Mesenchymal stem cell (in vitro differentiated cells and primary cell): ENCODE measurements around the gene DPYD.

ENCODE experiments used
- DNase-seq: peaks from one replicate; pipeline ENCODE4 v3.0.0-alpha.2; 2013
- H2AFZ ChIP-seq: one replicate; pipeline ENCODE4 v1.6.1; 2013; ENCODE audit warnings: low read depth, mild to moderate bottlenecking, control low read depth, inconsistent platforms, low read length, moderate library complexity
- H2AK5ac ChIP-seq: 2 replicates; pipeline ENCODE4 v1.6.1; 2013; ENCODE audit warnings: low read length, moderate library complexity, mild to moderate bottlenecking, inconsistent platforms; ENCODE audit not compliant: severe bottlenecking
- H2BK120ac ChIP-seq: one replicate; pipeline ENCODE4 v1.6.1; 2013; ENCODE audit warnings: low read depth, mild to moderate bottlenecking, inconsistent platforms, low read length, moderate library complexity
- H2BK12ac ChIP-seq, 2 experiments: one replicate each; pipeline ENCODE4 v1.6.1; 2013; ENCODE audit warnings: inconsistent platforms in 2 of 2, low read length in 2 of 2, mild to moderate bottlenecking in 2 of 2, moderate library complexity in 2 of 2, control low read depth in 1 of 2
- H2BK15ac ChIP-seq: one replicate; pipeline ENCODE4 v1.6.1; 2013; ENCODE audit warnings: mild to moderate bottlenecking, low read depth, inconsistent platforms; ENCODE audit not compliant: poor library complexity, severe bottlenecking
- H2BK5ac ChIP-seq: 2 replicates; pipeline ENCODE4 v1.6.1; 2013; ENCODE audit warnings: low read depth, mild to moderate bottlenecking, low read length, control low read depth, inconsistent platforms; ENCODE audit not compliant: poor library complexity, severe bottlenecking
- H3K14ac ChIP-seq, 2 experiments: one replicate each; pipeline ENCODE4 v1.6.1; 2013; ENCODE audit warnings: inconsistent platforms in 2 of 2, low read length in 2 of 2, control low read depth in 1 of 2, mild to moderate bottlenecking in 1 of 2, moderate library complexity in 1 of 2
- H3K18ac ChIP-seq, 2 experiments: one replicate each; pipeline ENCODE4 v1.6.1; 2013; ENCODE audit warnings: inconsistent platforms in 2 of 2, low read length in 2 of 2, control low read depth in 1 of 2, low read depth in 1 of 2, mild to moderate bottlenecking in 1 of 2
- H3K23ac ChIP-seq, 2 experiments: one replicate each; pipeline ENCODE4 v1.6.1; 2013; ENCODE audit warnings: inconsistent platforms in 2 of 2, low read length in 2 of 2, mild to moderate bottlenecking in 2 of 2, moderate library complexity in 2 of 2, control low read depth in 1 of 2
- H3K27ac ChIP-seq: 2 replicates; pipeline ENCODE4 v1.5.1; 2013; ENCODE audit warnings: mild to moderate bottlenecking, moderate library complexity, low read length, control low read depth, inconsistent platforms; ENCODE audit not compliant: poor library complexity, severe bottlenecking
- H3K27me3 ChIP-seq, 2 experiments: 2 replicates each; pipeline versions ENCODE4 v1.6.1 to v1.7.0; 2013; ENCODE audit warnings: low read length in 2 of 2, mild to moderate bottlenecking in 2 of 2, moderate library complexity in 2 of 2, control low read depth in 1 of 2, inconsistent platforms in 1 of 2; ENCODE audit not compliant: control insufficient read depth in 1 of 2, insufficient read depth in 1 of 2
- H3K36me3 ChIP-seq, 2 experiments: 2 replicates each; pipeline versions ENCODE4 v1.6.1 to v1.7.0; 2013; ENCODE audit warnings: low read length in 2 of 2, control low read depth in 1 of 2, inconsistent platforms in 1 of 2, low read depth in 1 of 2, mild to moderate bottlenecking in 1 of 2; ENCODE audit not compliant: insufficient read depth in 2 of 2, control insufficient read depth in 1 of 2
- H3K4ac ChIP-seq, 2 experiments: one replicate each; pipeline ENCODE4 v1.6.1; 2013; ENCODE audit warnings: inconsistent platforms in 2 of 2, low read length in 2 of 2, mild to moderate bottlenecking in 2 of 2, moderate library complexity in 2 of 2, control low read depth in 1 of 2, low read depth in 1 of 2
- H3K4me1 ChIP-seq: 2 replicates; pipeline ENCODE4 v1.6.1; 2013; ENCODE audit warnings: low read depth, low read length, control low read depth; ENCODE audit not compliant: control insufficient read depth, insufficient read depth
- H3K4me2 ChIP-seq: 2 replicates; pipeline ENCODE4 v1.6.1; 2013; ENCODE audit warnings: low read length, mild to moderate bottlenecking, inconsistent platforms; ENCODE audit not compliant: poor library complexity, severe bottlenecking
- H3K4me3 ChIP-seq, 2 experiments: 2 replicates each; pipeline versions ENCODE4 v1.5.1 to v1.7.0; 2013; ENCODE audit warnings: low read length in 2 of 2, mild to moderate bottlenecking in 2 of 2, control low read depth in 1 of 2, low read depth in 1 of 2; ENCODE audit not compliant: insufficient read depth in 1 of 2
- H3K79me1 ChIP-seq: replicated peaks from 2 replicates; pipeline ENCODE4 v1.6.1; 2013; ENCODE audit warnings: mild to moderate bottlenecking, control low read depth, low read length, inconsistent platforms; ENCODE audit not compliant: poor library complexity, severe bottlenecking
- H3K9ac ChIP-seq: 2 replicates; pipeline ENCODE4 v1.7.0; 2013; ENCODE audit warnings: mild to moderate bottlenecking, low read length, moderate library complexity
- H3K9me3 ChIP-seq: 2 replicates; pipeline ENCODE4 v1.7.0; 2013; ENCODE audit warnings: mild to moderate bottlenecking, low read length; ENCODE audit not compliant: control insufficient read depth
- H4K8ac ChIP-seq: one replicate; pipeline ENCODE4 v1.6.1; 2013; ENCODE audit warnings: inconsistent platforms, mild to moderate bottlenecking, low read length, moderate library complexity
- H4K91ac ChIP-seq: one replicate; pipeline ENCODE4 v1.6.1; 2013; ENCODE audit warnings: mild to moderate bottlenecking, low read length, inconsistent platforms
- WGBS: methylation state at CpG from one replicate; pipeline ENCODE4 v1.1.7; 2013; ENCODE audit warnings: mixed read lengths; 5-methylcytosine and 5-hydroxymethylcytosine counted together

Gene DPYD

GRCh38 chr1:97366984-97367383, 553.9 kb downstream of the DPYD start:
- H3K23ac ChIP-seq = no peak overlapping the region
- no peak overlapping the region for H4K91ac ChIP-seq
- H3K9ac ChIP-seq = no peak overlapping the region
- H3K4me2 ChIP-seq = no peak overlapping the region
- no peaks in the 10 kb centered on the region for H3K9me3 ChIP-seq
- no peak for DNase-seq
- H2BK15ac ChIP-seq = no peak overlapping the region
- 90% methylated on average over 2 of the region's 3 CpGs for WGBS
- no peak overlapping the region for H4K8ac ChIP-seq
- H2BK12ac ChIP-seq = no peak overlapping the region
- no peak overlapping the region for H2AFZ ChIP-seq
- H2AK5ac ChIP-seq = no peak overlapping the region
- H2BK5ac ChIP-seq = no peak overlapping the region
- no peak overlapping the region for H3K4ac ChIP-seq
- no peaks in the 10 kb centered on the region for H3K27me3 ChIP-seq
- no peak overlapping the region for H3K14ac ChIP-seq
- H2BK120ac ChIP-seq = no peak overlapping the region
- H3K36me3 ChIP-seq = no peaks in the 10 kb centered on the region
- H3K4me3 ChIP-seq = no peak overlapping the region
- no peak overlapping the region for H3K18ac ChIP-seq
- no peaks in the 10 kb centered on the region for H3K79me1 ChIP-seq
- no peaks in the 10 kb centered on the region for H3K4me1 ChIP-seq
- H3K27ac ChIP-seq = no peak overlapping the region

DNA sequence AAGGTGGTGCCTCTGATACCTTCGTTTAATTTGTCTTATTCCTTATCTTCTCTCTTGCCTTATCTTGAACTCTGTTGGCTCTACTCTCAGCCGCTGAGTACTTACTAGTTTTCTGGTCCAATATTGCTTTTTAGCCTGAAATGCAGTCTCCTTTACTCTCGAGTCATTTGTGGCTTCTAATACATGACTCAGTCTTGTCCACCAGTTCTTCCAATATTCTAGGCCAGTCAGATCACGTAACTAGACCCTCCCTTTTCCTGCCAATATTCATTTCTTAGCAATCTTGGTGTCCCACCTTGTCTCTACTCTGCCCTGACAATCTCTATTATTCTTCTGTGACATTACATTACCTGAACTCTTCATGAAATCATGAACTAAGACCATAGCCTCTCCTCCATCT, 555.8 kb downstream of the DPYD start:
- Histone ChIP-seq H4K91ac (no peak overlapping the region), H2BK12ac (no peak overlapping the region), H3K27ac (no peak overlapping the region), H3K14ac (no peak overlapping the region), H3K36me3 (no peaks in the 10 kb centered on the region), H2BK5ac (no peak overlapping the region), H3K79me1 (no peaks in the 10 kb centered on the region), H2BK120ac (no peak overlapping the region), H2AFZ (no peak overlapping the region), H3K18ac (no peak overlapping the region), H3K4me2 (no peak overlapping the region), H3K4me1 (no peaks in the 10 kb centered on the region), H3K9ac (no peak overlapping the region), H2BK15ac (no peak overlapping the region), H3K23ac (no peak overlapping the region), H3K4me3 (no peak overlapping the region), H3K9me3 (no peaks in the 10 kb centered on the region), H4K8ac (no peak overlapping the region), H3K4ac (no peak overlapping the region), H3K27me3 (no peaks in the 10 kb centered on the region), H2AK5ac (peak overlapping the region; percentile 72)
- no peak for DNase-seq
- 79% methylated on average over 4 of the region's 4 CpGs for WGBS

- Histone ChIP-seq H2AK5ac (no peak overlapping the region), H2BK12ac (no peak overlapping the region), H3K79me1 (no peaks in the 10 kb centered on the region), H3K36me3 (no peaks in the 10 kb centered on the region), H3K4me1 (no peaks in the 10 kb centered on the region), H3K4ac (no peak overlapping the region), H3K4me2 (no peak overlapping the region), H3K18ac (no peak overlapping the region), H2BK120ac (no peak overlapping the region), H3K27ac (no peak overlapping the region), H2AFZ (no peak overlapping the region), H3K27me3 (no peaks in the 10 kb centered on the region), H2BK5ac (no peak overlapping the region), H3K4me3 (no peak overlapping the region), H3K9ac (no peak overlapping the region), H2BK15ac (no peak overlapping the region), H3K23ac (no peak overlapping the region), H4K91ac (no peak overlapping the region), H4K8ac (no peak overlapping the region), H3K9me3 (no peaks in the 10 kb centered on the region), H3K14ac (no peak overlapping the region)
- DNase-seq = peak; percentile 27
Measured at GRCh38 chr1:97364086-97364485, 556.7 kb downstream of the DPYD start.

GRCh38 chr1:97356309-97356708, 564.5 kb downstream of the DPYD start:
- no peak overlapping the region for H3K9ac ChIP-seq
- WGBS = 100% methylated on average over 1 of the region's 1 CpG
- no peak overlapping the region for H2BK5ac ChIP-seq
- H2BK15ac ChIP-seq = no peak overlapping the region
- H3K79me1 ChIP-seq = no peaks in the 10 kb centered on the region
- H3K4ac ChIP-seq = no peak overlapping the region
- H3K36me3 ChIP-seq = peaks cover 0 to 8% of the 10 kb centered on the region in 2 experiments
- no peak overlapping the region for H3K23ac ChIP-seq
- no peak overlapping the region for H4K91ac ChIP-seq
- no peak overlapping the region for H2AK5ac ChIP-seq
- H2BK12ac ChIP-seq = no peak overlapping the region
- H3K18ac ChIP-seq = no peak overlapping the region
- no peak overlapping the region for H3K4me2 ChIP-seq
- no peak overlapping the region for H2BK120ac ChIP-seq
- no peaks in the 10 kb centered on the region for H3K27me3 ChIP-seq
- H2AFZ ChIP-seq = no peak overlapping the region
- H3K9me3 ChIP-seq = peaks cover 5% of the 10 kb centered on the region
- H3K27ac ChIP-seq = no peak overlapping the region
- no peak overlapping the region for H4K8ac ChIP-seq
- no peak for DNase-seq
- H3K4me3 ChIP-seq = no peak overlapping the region
- H3K4me1 ChIP-seq = peaks cover 2% of the 10 kb centered on the region
- no peak overlapping the region for H3K14ac ChIP-seq
